Ascending aorta (tissue), 2 donors: ENCODE data around the gene ZDHHC18. TPM values are rescaled to one million over a fixed set of nuclear protein-coding genes. Genes with fewer than 3 reads are reported as not detected.
A peak's percentile ranks its signal among the peaks of the same experiment; 100 is the strongest.
"Not testable (repeated sequence)": the region's sequence is repeated elsewhere in the genome, so short reads cannot be mapped to it uniquely, and the experiment has no call there.

ENCODE experiments used
- DNase-seq, 2 donors: peaks; one replicate each; pipeline ENCODE4 v3.0.0-alpha.2; 2019; ENCODE audit warnings: low spot score in 2 of 2
- H3K27ac ChIP-seq, 2 donors: fragments of 200-600 bp; sonication (generic); one replicate each; pipeline ENCODE4 v1.5.1; 2016 to 2017; ENCODE audit warnings: mild to moderate bottlenecking in 1 of 2
- H3K27me3 ChIP-seq: fragments of 200-600 bp; sonication (generic); one replicate; pipeline ENCODE4 v1.5.1; 2017
- H3K36me3 ChIP-seq, 2 donors: fragments of 200-600 bp; sonication (generic); one replicate each; pipeline ENCODE4 v1.5.1; 2016
- H3K4me1 ChIP-seq, 2 donors: fragments of 200-600 bp; sonication (generic); one replicate each; pipeline ENCODE4 v1.5.1; 2016 to 2017; ENCODE audit warnings: mild to moderate bottlenecking in 1 of 2
- H3K4me3 ChIP-seq, 2 donors: fragments of 200-600 bp; sonication (generic); one replicate each; pipeline ENCODE4 v1.5.1; 2016 to 2017; ENCODE audit warnings: mild to moderate bottlenecking in 1 of 2
- H3K9me3 ChIP-seq, 2 donors: fragments of 200-600 bp; sonication (generic); one replicate each; pipeline ENCODE4 v1.5.1; 2016
- intact Hi-C: fragments of 100-400 bp; cut with DNase I; formaldehyde crosslinking; loops from one replicate; pipeline ENCODE4 v1.15.1; 2023
- total RNA-seq: library from RNA; depleted of rRNA; stranded (reverse); fragments of >200 nt; gene quantifications from one replicate; pipeline ENCODE4 v1.1.0, GENCODE V29; 2016
- TF ChIP-seq, protein P1 (sequence below), 3 experiments: fragments of 200-600 bp in 2 of 3; fragments of 450-650 bp in 1 of 3; sonication (generic) in 2 of 3; IDR thresholded peaks; one replicate each; pipeline ENCODE4 v1.5.1; 2016 to 2019; ENCODE audit warnings: antibody characterized with exemption in 3 of 3, mild to moderate bottlenecking in 1 of 3, moderate library complexity in 1 of 3

ZDHHC18 gene
- total RNA-seq, 1 donor from 2014 or later, result 36.0 TPM

DNA sequence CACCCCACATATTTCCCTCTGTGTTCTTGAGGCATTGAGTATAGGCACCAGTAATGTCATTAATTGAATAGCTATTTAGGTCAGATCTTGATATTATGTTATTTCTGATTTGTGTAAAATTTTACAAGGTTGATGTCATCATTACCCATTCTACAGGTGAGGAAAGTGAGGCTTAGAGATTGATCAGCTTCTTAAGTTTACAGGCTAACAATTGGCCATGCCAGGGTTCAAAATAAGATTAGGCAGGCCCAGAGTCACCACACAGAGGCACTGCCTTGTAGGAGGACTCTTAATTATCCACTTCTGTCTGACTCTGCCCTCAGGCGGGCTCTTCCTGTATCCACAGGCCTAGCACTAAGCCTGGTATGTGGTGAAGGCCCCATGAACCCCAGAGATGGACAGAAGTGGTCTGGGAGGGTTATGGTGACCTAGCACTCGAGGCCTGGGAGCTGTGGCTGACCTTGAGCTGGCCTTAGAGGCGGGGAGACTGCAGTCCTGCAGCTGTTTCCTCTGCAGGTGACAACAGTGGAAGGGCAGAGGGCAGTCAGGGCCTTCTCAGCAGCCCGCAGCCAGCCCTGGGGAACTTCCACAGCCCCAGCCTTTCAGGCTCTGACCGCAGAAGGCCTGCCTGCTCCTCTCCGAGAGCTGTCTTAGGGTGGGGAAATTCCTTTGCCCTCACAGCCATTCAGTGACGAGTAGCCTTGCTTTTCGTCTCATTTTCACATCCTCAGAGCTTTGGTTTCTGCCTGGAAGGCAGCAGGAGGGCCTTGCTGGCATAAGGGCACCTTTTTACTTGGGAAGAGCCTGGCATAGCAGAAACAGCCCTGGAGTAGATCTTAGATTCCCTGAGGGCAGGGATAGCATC, 12.2 kb downstream of the ZDHHC18 start:
- Histone ChIP-seq H3K27ac (no peak overlapping the region), H3K36me3 (peaks cover 33 to 68% of the 10 kb centered on the region in 2 donors), H3K27me3 (no peaks in the 10 kb centered on the region), H3K4me3 (no peak overlapping the region), H3K4me1 (no peaks in the 10 kb centered on the region), H3K9me3 (no peaks in the 10 kb centered on the region)
- no peak for DNase-seq
- TF ChIP-seq, protein P1, sequence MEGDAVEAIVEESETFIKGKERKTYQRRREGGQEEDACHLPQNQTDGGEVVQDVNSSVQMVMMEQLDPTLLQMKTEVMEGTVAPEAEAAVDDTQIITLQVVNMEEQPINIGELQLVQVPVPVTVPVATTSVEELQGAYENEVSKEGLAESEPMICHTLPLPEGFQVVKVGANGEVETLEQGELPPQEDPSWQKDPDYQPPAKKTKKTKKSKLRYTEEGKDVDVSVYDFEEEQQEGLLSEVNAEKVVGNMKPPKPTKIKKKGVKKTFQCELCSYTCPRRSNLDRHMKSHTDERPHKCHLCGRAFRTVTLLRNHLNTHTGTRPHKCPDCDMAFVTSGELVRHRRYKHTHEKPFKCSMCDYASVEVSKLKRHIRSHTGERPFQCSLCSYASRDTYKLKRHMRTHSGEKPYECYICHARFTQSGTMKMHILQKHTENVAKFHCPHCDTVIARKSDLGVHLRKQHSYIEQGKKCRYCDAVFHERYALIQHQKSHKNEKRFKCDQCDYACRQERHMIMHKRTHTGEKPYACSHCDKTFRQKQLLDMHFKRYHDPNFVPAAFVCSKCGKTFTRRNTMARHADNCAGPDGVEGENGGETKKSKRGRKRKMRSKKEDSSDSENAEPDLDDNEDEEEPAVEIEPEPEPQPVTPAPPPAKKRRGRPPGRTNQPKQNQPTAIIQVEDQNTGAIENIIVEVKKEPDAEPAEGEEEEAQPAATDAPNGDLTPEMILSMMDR (IDR thresholded peaks at IDR 0.05), result no peak
- intact Hi-C loops, result no loop called here

DNA sequence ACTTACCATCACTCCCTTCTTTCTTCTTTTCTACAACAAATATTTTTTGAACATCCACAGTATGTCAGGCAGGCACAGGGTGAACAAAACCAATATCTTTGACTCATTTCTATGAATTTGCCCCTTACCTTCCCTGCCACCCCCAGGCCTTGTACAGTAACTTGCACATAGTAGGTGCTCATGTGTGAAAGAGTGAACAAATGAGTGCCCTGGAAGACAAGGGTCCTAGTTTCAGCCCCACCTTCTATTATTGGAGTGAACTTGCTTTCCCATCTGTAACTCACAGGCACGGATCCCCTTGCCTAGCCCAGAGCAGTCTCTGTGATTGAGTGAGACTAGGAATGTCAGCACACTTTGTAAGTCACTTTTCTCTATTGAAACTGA, 12.8 kb downstream of the ZDHHC18 start:
- Histone ChIP-seq H3K27me3 (no peaks in the 10 kb centered on the region), H3K9me3 (no peaks in the 10 kb centered on the region), H3K36me3 (peaks cover 29 to 62% of the 10 kb centered on the region in 2 donors), H3K27ac (no peak overlapping the region), H3K4me3 (no peak overlapping the region), H3K4me1 (no peaks in the 10 kb centered on the region)
- intact Hi-C loops, result no loop called here
- DNase-seq, result no peak
- TF ChIP-seq, protein P1 (IDR thresholded peaks at IDR 0.05), result no peak

DNA sequence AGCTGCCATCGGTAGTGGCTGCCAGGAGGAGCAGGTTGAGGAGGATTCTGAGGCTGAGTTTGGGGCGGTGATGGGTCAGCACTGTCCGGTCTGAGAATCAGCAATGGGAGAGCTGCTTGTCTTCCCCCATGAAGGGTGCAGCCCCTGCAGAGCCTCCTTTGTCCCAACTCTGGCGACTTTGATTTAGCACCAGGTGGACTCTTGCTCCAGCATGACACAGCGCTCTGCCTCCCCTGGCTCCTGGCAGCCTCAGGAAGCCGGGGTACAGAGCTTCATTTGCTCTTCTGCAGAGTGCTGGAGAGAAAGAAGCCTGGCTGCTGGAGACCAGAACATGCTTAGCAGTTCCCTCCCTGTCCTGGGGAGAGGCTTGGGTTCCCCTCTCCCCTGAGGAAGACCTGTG, 13.3 kb downstream of the ZDHHC18 start:
- Histone ChIP-seq H3K27ac (no peak overlapping the region), H3K4me3 (no peak overlapping the region), H3K27me3 (no peaks in the 10 kb centered on the region), H3K9me3 (no peaks in the 10 kb centered on the region), H3K36me3 (peaks cover 31 to 57% of the 10 kb centered on the region in 2 donors), H3K4me1 (no peaks in the 10 kb centered on the region)
- TF ChIP-seq, protein P1 (IDR thresholded peaks at IDR 0.05), result no peak
- no peak for DNase-seq
- intact Hi-C loops, result no loop called here

DNA sequence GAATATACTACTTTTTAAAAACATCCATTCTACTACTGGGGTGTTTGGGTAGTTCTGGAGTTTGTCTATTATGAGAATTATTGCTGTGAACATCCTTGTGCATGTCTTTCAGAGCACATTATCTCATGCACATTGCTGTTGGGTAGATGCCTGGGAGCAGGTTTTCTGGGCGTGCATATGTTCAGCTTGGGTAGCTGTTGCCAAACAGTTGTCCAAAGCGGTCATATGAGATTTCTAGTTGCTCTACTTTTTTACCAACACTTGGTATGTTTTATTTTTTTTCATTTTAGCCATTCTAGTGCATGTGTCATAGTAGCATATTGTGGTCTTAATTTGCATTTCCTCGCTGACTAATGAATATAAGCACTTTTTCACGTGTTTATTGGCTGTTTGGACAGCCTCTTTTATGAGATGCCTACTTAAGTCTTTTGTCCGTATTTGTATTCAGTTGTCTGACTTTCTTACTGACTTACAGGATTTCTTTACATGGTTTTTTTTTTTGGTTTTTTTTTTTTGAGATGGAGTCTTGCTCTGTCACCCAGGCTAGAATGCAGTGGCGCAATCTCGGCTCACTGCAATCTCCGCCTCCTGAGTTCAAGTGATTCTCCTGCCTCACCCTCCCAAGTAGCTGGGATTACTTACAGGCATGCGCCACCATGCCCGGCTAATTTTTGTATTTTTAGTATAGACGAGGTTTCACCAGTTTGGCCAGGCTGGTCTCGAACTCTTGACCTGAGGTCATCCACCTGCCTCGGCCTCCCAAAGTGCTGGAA, 18.1 kb downstream of the ZDHHC18 start:
- DNase-seq, result no peak
- Histone ChIP-seq H3K4me1 (peaks cover 0 to 6% of the 10 kb centered on the region in 2 donors), H3K4me3 (no peak overlapping the region), H3K27ac (no peak overlapping the region), H3K36me3 (peaks cover 47 to 57% of the 10 kb centered on the region in 2 donors), H3K9me3 (no peaks in the 10 kb centered on the region), H3K27me3 (no peaks in the 10 kb centered on the region)
- intact Hi-C loops, result no loop called here
- TF ChIP-seq, protein P1 (IDR thresholded peaks at IDR 0.05), result no peak

DNA sequence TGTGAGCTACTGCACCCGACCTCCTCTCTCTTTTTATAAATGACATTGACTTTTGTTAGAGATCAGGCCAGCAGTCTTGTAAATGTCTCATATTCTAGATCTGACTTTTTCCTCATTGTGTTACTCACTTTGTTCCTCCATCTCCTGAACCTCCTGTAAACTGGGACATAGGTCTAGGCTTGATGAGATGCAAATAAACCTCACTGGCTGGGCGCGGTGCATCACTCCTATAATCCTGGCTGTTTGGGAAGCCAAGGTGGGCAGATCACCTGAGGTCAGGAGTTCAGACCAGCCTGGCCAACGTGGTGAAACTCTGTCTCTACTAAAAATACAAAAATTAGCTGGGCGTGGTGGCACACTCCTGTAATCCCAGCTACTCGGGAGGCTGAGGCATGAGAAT, 21.3 kb downstream of the ZDHHC18 start:
- H3K27me3 ChIP-seq, H3K4me3 ChIP-seq, DNase-seq, H3K9me3 ChIP-seq, intact Hi-C loops, H3K4me1 ChIP-seq, H3K27ac ChIP-seq: not testable (repeated sequence)
- peaks cover 56 to 61% of the 10 kb centered on the region in 2 donors for H3K36me3 ChIP-seq

DNA sequence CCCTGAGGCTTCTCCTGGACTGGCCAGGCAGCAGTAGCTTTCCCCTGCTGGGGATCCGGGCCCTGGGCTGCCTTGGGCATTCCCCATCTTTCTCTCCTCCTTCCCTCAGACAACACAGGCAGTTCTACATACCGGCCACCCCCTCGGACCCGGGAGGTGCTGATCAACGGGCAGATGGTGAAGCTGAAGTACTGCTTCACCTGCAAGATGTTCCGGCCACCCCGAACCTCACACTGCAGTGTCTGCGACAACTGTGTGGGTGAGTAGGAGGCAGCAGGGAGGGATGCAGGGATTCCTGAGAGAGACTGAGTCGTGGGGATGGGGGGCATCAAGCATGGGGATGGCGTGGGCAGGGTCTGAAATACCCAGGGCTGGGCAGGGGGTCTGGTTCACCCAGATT, 22.0 kb downstream of the ZDHHC18 start:
- intact Hi-C loops, result no loop called here
- Histone ChIP-seq H3K27me3 (no peaks in the 10 kb centered on the region), H3K4me1 (peaks cover 0 to 8% of the 10 kb centered on the region in 2 donors), H3K9me3 (no peaks in the 10 kb centered on the region), H3K4me3 (no peak overlapping the region), H3K27ac (peak overlapping the region; percentile 60 to 76), H3K36me3 (peaks cover 60 to 61% of the 10 kb centered on the region in 2 donors)
- TF ChIP-seq, protein P1 (IDR thresholded peaks at IDR 0.05), result no peak
- no peak for DNase-seq
